ENCODE measurements around the gene ASB1. TPM values are rescaled to one million over a fixed set of nuclear protein-coding genes. Genes with fewer than 3 reads are reported as not detected.

Gene ASB1
- total RNA-seq, 1 experiment from 2014 or later: 28.9 TPM

DNA sequence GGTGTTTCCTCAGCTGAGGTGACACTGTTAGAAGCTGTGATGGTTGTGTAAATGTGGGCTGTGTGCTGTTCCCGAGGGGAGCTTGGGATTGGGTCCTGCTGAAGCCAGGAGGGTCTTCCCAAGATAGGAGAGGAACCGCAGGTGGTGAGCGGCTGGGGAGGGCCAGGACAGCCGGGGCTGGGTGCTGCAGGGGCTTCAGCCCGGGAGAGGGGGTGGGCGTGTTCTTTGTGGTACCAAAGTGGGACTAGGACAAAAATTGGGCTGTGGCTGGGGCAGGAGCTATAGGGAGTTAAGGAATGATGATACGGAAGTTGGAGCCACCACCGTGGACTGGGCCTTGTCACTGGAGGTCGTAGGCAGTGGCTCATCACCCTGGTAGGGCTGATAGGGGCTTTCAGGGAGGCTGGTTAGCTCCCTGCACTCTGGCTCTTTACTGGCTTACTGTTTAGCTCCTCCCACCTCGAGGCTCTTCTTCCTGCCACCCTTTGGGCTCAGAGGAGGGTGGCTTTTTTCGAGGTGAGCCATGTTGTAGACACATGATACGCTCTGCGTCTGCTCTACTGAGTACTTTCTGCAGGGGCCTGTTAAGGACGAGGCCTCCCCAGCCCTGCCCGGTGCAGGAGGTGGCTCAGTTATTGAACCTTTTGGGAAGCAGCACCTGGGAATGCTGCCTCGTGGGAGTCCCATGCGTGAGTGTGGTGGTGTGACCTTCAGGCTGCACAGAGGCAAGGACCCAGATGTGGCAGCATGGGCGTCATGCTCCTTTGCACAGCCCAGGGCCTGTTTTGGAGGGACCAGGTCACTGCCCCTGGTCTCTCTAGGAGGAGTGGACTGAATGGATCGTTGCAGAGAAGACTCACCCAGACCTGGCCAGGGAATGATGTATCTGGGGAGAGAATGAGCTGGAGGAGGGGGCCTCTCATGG is 21.6 kb downstream of the ASB1 start:
- intact Hi-C loops (cut with micrococcal nuclease): no loop called here
- Histone ChIP-seq H3K27me3 (ENCODE audit: low read length) (no peaks in the 10 kb centered on the region), H3K9ac (ENCODE audit: low read length) (no peak overlapping the region), H3K4me1 (ENCODE audit: insufficient read depth, low read length) (no peaks in the 10 kb centered on the region), H3F3A (ENCODE audit: low read length, unreplicated experiment) (no peaks in the 10 kb centered on the region), H3K27ac (ENCODE audit: low read length) (no peak overlapping the region), H3K79me2 (ENCODE audit: low read length) (peaks cover 32% of the 10 kb centered on the region), H4K20me1 (ENCODE audit: low read length) (no peaks in the 10 kb centered on the region), H3K9me3 (ENCODE audit: low read length) (no peaks in the 10 kb centered on the region), H3K4me3 (ENCODE audit: low read length) (no peak overlapping the region), H3K36me3 (ENCODE audit: low read depth, low read length) (peaks cover 68% of the 10 kb centered on the region), H3K9me2 (replicated peaks; ENCODE audit: low read length) (no peaks in the 10 kb centered on the region), H3K4me2 (ENCODE audit: low read length) (no peak overlapping the region), H2AFZ (ENCODE audit: low read length) (no peak overlapping the region)
- POLR2A ChIA-PET (ENCODE audit: unreplicated experiment): no interaction called here
- no peak for ATAC-seq
- no peak for DNase-seq
- TF ChIP-seq EZH2phosphoT487 (IDR thresholded peaks at IDR 0.05; ENCODE audit: borderline replicate concordance, low read length) (no peak), EZH2 (IDR thresholded peaks at IDR 0.05; ENCODE audit: low read length, unreplicated experiment) (no peak)
- TF ChIP-seq, protein P1, sequence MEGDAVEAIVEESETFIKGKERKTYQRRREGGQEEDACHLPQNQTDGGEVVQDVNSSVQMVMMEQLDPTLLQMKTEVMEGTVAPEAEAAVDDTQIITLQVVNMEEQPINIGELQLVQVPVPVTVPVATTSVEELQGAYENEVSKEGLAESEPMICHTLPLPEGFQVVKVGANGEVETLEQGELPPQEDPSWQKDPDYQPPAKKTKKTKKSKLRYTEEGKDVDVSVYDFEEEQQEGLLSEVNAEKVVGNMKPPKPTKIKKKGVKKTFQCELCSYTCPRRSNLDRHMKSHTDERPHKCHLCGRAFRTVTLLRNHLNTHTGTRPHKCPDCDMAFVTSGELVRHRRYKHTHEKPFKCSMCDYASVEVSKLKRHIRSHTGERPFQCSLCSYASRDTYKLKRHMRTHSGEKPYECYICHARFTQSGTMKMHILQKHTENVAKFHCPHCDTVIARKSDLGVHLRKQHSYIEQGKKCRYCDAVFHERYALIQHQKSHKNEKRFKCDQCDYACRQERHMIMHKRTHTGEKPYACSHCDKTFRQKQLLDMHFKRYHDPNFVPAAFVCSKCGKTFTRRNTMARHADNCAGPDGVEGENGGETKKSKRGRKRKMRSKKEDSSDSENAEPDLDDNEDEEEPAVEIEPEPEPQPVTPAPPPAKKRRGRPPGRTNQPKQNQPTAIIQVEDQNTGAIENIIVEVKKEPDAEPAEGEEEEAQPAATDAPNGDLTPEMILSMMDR (conservative IDR thresholded peaks at IDR 0.05; ENCODE audit: low read depth, low read length): no peak
- no TSS peak for BruUV-seq (replicated peaks)
- CTCF ChIA-PET: no interaction called here

DNA sequence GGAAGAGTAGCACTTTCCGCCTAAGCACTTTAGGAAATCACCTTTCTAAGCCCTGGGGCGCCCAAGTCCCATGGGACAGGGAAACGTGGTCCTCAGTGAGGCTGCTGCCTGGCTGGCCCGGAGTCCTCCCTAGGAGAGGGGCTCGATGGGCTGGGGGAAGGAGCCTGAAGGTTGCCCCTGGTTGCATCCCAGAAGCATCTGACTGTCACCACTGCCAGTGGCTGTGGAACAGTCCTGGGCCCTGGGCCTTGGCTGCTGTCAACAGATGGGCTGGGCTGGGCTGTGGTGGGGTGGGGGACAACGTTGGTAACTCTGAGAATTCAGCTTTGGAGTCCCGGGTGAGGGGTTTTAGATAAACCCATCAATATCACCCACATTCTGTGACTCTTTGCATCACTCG is 22.5 kb downstream of the ASB1 start:
- DNase-seq (no peak), ATAC-seq (no peak)
- no peak overlapping the region for H3K9ac ChIP-seq (ENCODE audit: low read length)
- H3K4me1 ChIP-seq (ENCODE audit: insufficient read depth, low read length): no peaks in the 10 kb centered on the region
- no peak overlapping the region for H3K4me3 ChIP-seq (ENCODE audit: low read length)
- POLR2A ChIA-PET (ENCODE audit: unreplicated experiment): no interaction called here
- H3K79me2 ChIP-seq (ENCODE audit: low read length): peaks cover 22% of the 10 kb centered on the region
- BruUV-seq (replicated peaks): no TSS peak
- H2AFZ ChIP-seq (ENCODE audit: low read length): no peak overlapping the region
- H3K27ac ChIP-seq (ENCODE audit: low read length): no peak overlapping the region
- intact Hi-C loops (cut with micrococcal nuclease): no loop called here
- H3K4me2 ChIP-seq (ENCODE audit: low read length): no peak overlapping the region
- no peaks in the 10 kb centered on the region for H4K20me1 ChIP-seq (ENCODE audit: low read length)
- no peaks in the 10 kb centered on the region for H3K9me2 ChIP-seq (replicated peaks; ENCODE audit: low read length)
- no peaks in the 10 kb centered on the region for H3F3A ChIP-seq (ENCODE audit: low read length, unreplicated experiment)
- H3K9me3 ChIP-seq (ENCODE audit: low read length): no peaks in the 10 kb centered on the region
- TF ChIP-seq, protein P1 (conservative IDR thresholded peaks at IDR 0.05; ENCODE audit: low read depth, low read length): no peak
- TF ChIP-seq EZH2 (IDR thresholded peaks at IDR 0.05; ENCODE audit: low read length, unreplicated experiment): no peak
- H3K36me3 ChIP-seq (ENCODE audit: low read depth, low read length): peaks cover 63% of the 10 kb centered on the region
- CTCF ChIA-PET: no interaction called here
- no peaks in the 10 kb centered on the region for H3K27me3 ChIP-seq (ENCODE audit: low read length)

DNA sequence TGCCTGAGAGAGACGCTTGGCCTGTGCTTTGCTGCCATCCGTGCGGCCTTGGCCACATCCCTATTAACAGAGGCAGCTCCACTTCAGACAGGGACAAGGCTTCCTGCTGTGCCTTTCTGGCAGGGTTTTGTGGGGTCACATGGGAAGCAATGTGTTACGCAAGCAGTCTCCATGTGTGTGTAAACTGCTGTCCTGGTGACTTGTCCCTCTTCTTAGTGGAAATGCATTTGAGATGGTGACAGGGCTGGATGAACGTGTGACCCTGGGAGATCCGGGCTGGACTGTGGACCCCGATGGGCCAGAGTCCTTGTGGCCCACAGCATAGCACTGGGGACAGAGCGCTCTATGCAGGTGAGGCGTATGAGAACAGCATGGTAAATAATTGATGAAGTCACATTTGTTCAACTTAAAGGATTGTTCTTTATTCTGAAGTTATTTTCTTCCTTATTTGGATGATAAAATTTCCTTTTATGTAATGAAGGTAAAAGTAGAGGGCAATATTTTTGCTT is 23.2 kb downstream of the ASB1 start:
- DNase-seq (no peak), ATAC-seq (no peak)
- BruUV-seq (replicated peaks): no TSS peak
- no peaks in the 10 kb centered on the region for H3K9me3 ChIP-seq (ENCODE audit: low read length)
- H3K36me3 ChIP-seq (ENCODE audit: low read depth, low read length): peaks cover 60% of the 10 kb centered on the region
- H3K27ac ChIP-seq (ENCODE audit: low read length): no peak overlapping the region
- H3K9me2 ChIP-seq (replicated peaks; ENCODE audit: low read length): no peaks in the 10 kb centered on the region
- no peak overlapping the region for H3K4me3 ChIP-seq (ENCODE audit: low read length)
- H3K27me3 ChIP-seq (ENCODE audit: low read length): no peaks in the 10 kb centered on the region
- TF ChIP-seq, protein P1 (conservative IDR thresholded peaks at IDR 0.05; ENCODE audit: low read depth, low read length): no peak
- TF ChIP-seq EZH2phosphoT487 (IDR thresholded peaks at IDR 0.05; ENCODE audit: borderline replicate concordance, low read length) (no peak), EZH2 (IDR thresholded peaks at IDR 0.05; ENCODE audit: low read length, unreplicated experiment) (no peak)
- ChIA-PET POLR2A (ENCODE audit: unreplicated experiment) (no interaction called here), CTCF (no interaction called here)
- H2AFZ ChIP-seq (ENCODE audit: low read length): no peak overlapping the region
- no peaks in the 10 kb centered on the region for H3K4me1 ChIP-seq (ENCODE audit: insufficient read depth, low read length)
- no peaks in the 10 kb centered on the region for H3F3A ChIP-seq (ENCODE audit: low read length, unreplicated experiment)
- no peaks in the 10 kb centered on the region for H4K20me1 ChIP-seq (ENCODE audit: low read length)
- peaks cover 19% of the 10 kb centered on the region; the same call in 1 of the 2 replicates for H3K79me2 ChIP-seq (ENCODE audit: low read length)
- H3K4me2 ChIP-seq (ENCODE audit: low read length): no peak overlapping the region
- H3K9ac ChIP-seq (ENCODE audit: low read length): no peak overlapping the region
- intact Hi-C loops (cut with micrococcal nuclease): no loop called here
